DMS153 treated with DMSO at 0.1 percent for 48 hours (cell line): ENCODE results near the gene PAX5.

Experiments
- DNase-seq: peaks from one replicate; lab custom pipeline; 2025; ENCODE audit not compliant: unreplicated experiment; lab: John Stamatoyannopoulos, UW

The PAX5 gene

GRCh38 chr9:36905101-36906066 lies 128.7 kb downstream of the PAX5 start:
- DNase-seq: no peak

- no peak for DNase-seq
Measured at GRCh38 chr9:36903541-36904435, 130.3 kb downstream of the PAX5 start.

GRCh38 chr9:36902861-36903524 lies 131.1 kb downstream of the PAX5 start:
- no peak for DNase-seq

GRCh38 chr9:36902080-36902716 lies 131.9 kb downstream of the PAX5 start:
- no peak for DNase-seq

GRCh38 chr9:36901528-36901927 lies 132.5 kb downstream of the PAX5 start:
- no peak for DNase-seq

- DNase-seq: no peak
Measured at GRCh38 chr9:36900856-36901220, 133.2 kb downstream of the PAX5 start.

- DNase-seq: no peak
Measured at GRCh38 chr9:36900136-36900855, 133.8 kb downstream of the PAX5 start.

- no peak for DNase-seq
Measured at GRCh38 chr9:36899406-36899805, 134.7 kb downstream of the PAX5 start.

- DNase-seq: no peak
Measured at GRCh38 chr9:36898431-36899020, 135.5 kb downstream of the PAX5 start.

- no peak for DNase-seq
Measured at GRCh38 chr9:36897478-36897877, 136.6 kb downstream of the PAX5 start.

GRCh38 chr9:36897019-36897418 lies 137.0 kb downstream of the PAX5 start:
- no peak for DNase-seq

- no peak for DNase-seq
Measured at GRCh38 chr9:36896296-36896695, 137.8 kb downstream of the PAX5 start.

- DNase-seq: no peak
Measured at GRCh38 chr9:36895744-36896260, 138.3 kb downstream of the PAX5 start.

- no peak for DNase-seq
Measured at GRCh38 chr9:36894695-36895310, 139.3 kb downstream of the PAX5 start.

GRCh38 chr9:36893911-36894310 lies 140.2 kb downstream of the PAX5 start:
- DNase-seq: no peak

- DNase-seq: no peak
Measured at GRCh38 chr9:36893184-36893583, 140.9 kb downstream of the PAX5 start.

- DNase-seq: no peak
Measured at GRCh38 chr9:36892279-36892678, 141.8 kb downstream of the PAX5 start.

- DNase-seq: no peak
Measured at GRCh38 chr9:36891341-36891811, 142.7 kb downstream of the PAX5 start.

GRCh38 chr9:36889844-36890243 lies 144.2 kb downstream of the PAX5 start:
- no peak for DNase-seq
